ENCODE measurements around the gene ACAN. TPM values are rescaled to one million over a fixed set of nuclear protein-coding genes. Genes with fewer than 3 reads are reported as not detected.

ACAN gene
- under 0.01 TPM in 1 of 2 replicates, not detected in the other for total RNA-seq

- DNase-seq (ENCODE audit: low read depth, low spot score): no peak
Measured at GRCh38 chr15:88803241-88803919, at the start of gene ACAN. TSS of gene ACAN (plus strand) at chr15:88803436. CDS start at chr15:88836207, 32,771 bp downstream.

- DNase-seq (ENCODE audit: low read depth, low spot score): no peak
Measured at GRCh38 chr15:88756521-88756920, 46.7 kb upstream of the ACAN start.

GRCh38 chr15:88756921-88757320, 46.3 kb upstream of the ACAN start:
- no peak for DNase-seq (ENCODE audit: low read depth, low spot score)

- no peak for DNase-seq (ENCODE audit: low read depth, low spot score)
Measured at GRCh38 chr15:88759872-88760271, 43.4 kb upstream of the ACAN start.

- DNase-seq (ENCODE audit: low read depth, low spot score): no peak
Measured at GRCh38 chr15:88764448-88764847, 38.8 kb upstream of the ACAN start.

- DNase-seq (ENCODE audit: low read depth, low spot score): no peak
Measured at GRCh38 chr15:88765212-88765611, 38.0 kb upstream of the ACAN start.

GRCh38 chr15:88769161-88769971, 33.9 kb upstream of the ACAN start:
- no peak for DNase-seq (ENCODE audit: low read depth, low spot score)

- no peak for DNase-seq (ENCODE audit: low read depth, low spot score)
Measured at GRCh38 chr15:88775776-88776175, 27.5 kb upstream of the ACAN start.

GRCh38 chr15:88776646-88777045, 26.6 kb upstream of the ACAN start:
- no peak for DNase-seq (ENCODE audit: low read depth, low spot score)

GRCh38 chr15:88779944-88780343, 23.3 kb upstream of the ACAN start:
- no peak for DNase-seq (ENCODE audit: low read depth, low spot score)

GRCh38 chr15:88782465-88782864, 20.8 kb upstream of the ACAN start:
- no peak for DNase-seq (ENCODE audit: low read depth, low spot score)

- no peak for DNase-seq (ENCODE audit: low read depth, low spot score)
Measured at GRCh38 chr15:88785217-88785616, 18.0 kb upstream of the ACAN start.

- DNase-seq (ENCODE audit: low read depth, low spot score): no peak
Measured at GRCh38 chr15:88788036-88788435, 15.2 kb upstream of the ACAN start.

GRCh38 chr15:88788816-88789215, 14.4 kb upstream of the ACAN start:
- DNase-seq (ENCODE audit: low read depth, low spot score): no peak

- no peak for DNase-seq (ENCODE audit: low read depth, low spot score)
Measured at GRCh38 chr15:88790486-88790885, 12.8 kb upstream of the ACAN start.

GRCh38 chr15:88791637-88792036, 11.6 kb upstream of the ACAN start:
- no peak for DNase-seq (ENCODE audit: low read depth, low spot score)

- no peak for DNase-seq (ENCODE audit: low read depth, low spot score)
Measured at GRCh38 chr15:88792342-88793282, 10.6 kb upstream of the ACAN start.

- DNase-seq (ENCODE audit: low read depth, low spot score): no peak
Measured at GRCh38 chr15:88794001-88794400, 9.2 kb upstream of the ACAN start.

GRCh38 chr15:88797663-88798339, 5.4 kb upstream of the ACAN start:
- DNase-seq (ENCODE audit: low read depth, low spot score): no peak

GRCh38 chr15:88799341-88799740, 3.9 kb upstream of the ACAN start:
- DNase-seq (ENCODE audit: low read depth, low spot score): no peak

GRCh38 chr15:88800026-88800425, 3.2 kb upstream of the ACAN start:
- DNase-seq (ENCODE audit: low read depth, low spot score): no peak
